Loucy (cell line): ENCODE measurements around the gene FRG2B.
"Not testable (repeated sequence)": the region's sequence is repeated elsewhere in the genome, so short reads cannot be mapped to it uniquely, and the experiment has no call there.

Source experiments
- H2AFZ ChIP-seq: fragments of 200-600 bp; sonication (generic); 2 replicates; pipeline ENCODE4 v1.6.0; 2016; ENCODE audit warnings: antibody characterized with exemption, mild to moderate bottlenecking, low read length, moderate library complexity
- H3F3A ChIP-seq: fragments of 200-600 bp; 2 replicates; pipeline ENCODE4 v1.6.0; 2016; ENCODE audit warnings: antibody characterized with exemption, low read depth, mild to moderate bottlenecking
- H3K27me3 ChIP-seq: fragments of 200-600 bp; sonication (generic); 2 replicates; pipeline ENCODE4 v1.6.1; 2014; ENCODE audit warnings: low read length, mild to moderate bottlenecking; ENCODE audit not compliant: insufficient read depth, poor library complexity, severe bottlenecking
- H3K36me3 ChIP-seq: fragments of 200-600 bp; sonication (generic); 2 replicates; pipeline ENCODE4 v1.6.1; 2016; ENCODE audit warnings: low read length; ENCODE audit not compliant: insufficient read depth
- H3K4me1 ChIP-seq: fragments of 200-600 bp; sonication (generic); 2 replicates; pipeline ENCODE4 v1.5.1; 2014; ENCODE audit warnings: low read length, mild to moderate bottlenecking; ENCODE audit not compliant: insufficient read depth, poor library complexity, severe bottlenecking
- H3K4me2 ChIP-seq: fragments of 200-600 bp; sonication (generic); 2 replicates; pipeline ENCODE4 v1.6.0; 2014; ENCODE audit warnings: antibody characterized with exemption, low read length, low read depth, mild to moderate bottlenecking; ENCODE audit not compliant: poor library complexity, severe bottlenecking
- H3K4me3 ChIP-seq: fragments of 200-600 bp; sonication (generic); 2 replicates; pipeline ENCODE4 v1.5.1; 2014; ENCODE audit warnings: low read length, mild to moderate bottlenecking, mixed read lengths; ENCODE audit not compliant: poor library complexity, severe bottlenecking
- H3K79me2 ChIP-seq: fragments of 200-600 bp; sonication (generic); 2 replicates; pipeline ENCODE4 v1.6.1; 2014; ENCODE audit warnings: low read length; ENCODE audit not compliant: insufficient read depth
- H3K9ac ChIP-seq: fragments of 200-600 bp; sonication (generic); 2 replicates; pipeline ENCODE4 v1.6.0; 2014; ENCODE audit warnings: mild to moderate bottlenecking, low read depth, low read length, moderate library complexity; ENCODE audit not compliant: poor library complexity, severe bottlenecking
- H3K9me2 ChIP-seq: fragments of 200-600 bp; sonication (generic); replicated peaks from 2 replicates; pipeline ENCODE4 v1.6.1; 2016; ENCODE audit warnings: low read depth, low read length, mixed read lengths
- H3K9me3 ChIP-seq: fragments of 200-600 bp; sonication (generic); 2 replicates; pipeline ENCODE4 v1.6.1; 2014; ENCODE audit warnings: mild to moderate bottlenecking, antibody characterized with exemption, low read length, low read depth; ENCODE audit not compliant: insufficient read depth
- H4K20me1 ChIP-seq: fragments of 200-600 bp; sonication (generic); 2 replicates; pipeline ENCODE4 v1.6.0; 2014; ENCODE audit warnings: antibody characterized with exemption, low read length, mild to moderate bottlenecking; ENCODE audit not compliant: insufficient read depth, poor library complexity, severe bottlenecking

FRG2B gene

DNA sequence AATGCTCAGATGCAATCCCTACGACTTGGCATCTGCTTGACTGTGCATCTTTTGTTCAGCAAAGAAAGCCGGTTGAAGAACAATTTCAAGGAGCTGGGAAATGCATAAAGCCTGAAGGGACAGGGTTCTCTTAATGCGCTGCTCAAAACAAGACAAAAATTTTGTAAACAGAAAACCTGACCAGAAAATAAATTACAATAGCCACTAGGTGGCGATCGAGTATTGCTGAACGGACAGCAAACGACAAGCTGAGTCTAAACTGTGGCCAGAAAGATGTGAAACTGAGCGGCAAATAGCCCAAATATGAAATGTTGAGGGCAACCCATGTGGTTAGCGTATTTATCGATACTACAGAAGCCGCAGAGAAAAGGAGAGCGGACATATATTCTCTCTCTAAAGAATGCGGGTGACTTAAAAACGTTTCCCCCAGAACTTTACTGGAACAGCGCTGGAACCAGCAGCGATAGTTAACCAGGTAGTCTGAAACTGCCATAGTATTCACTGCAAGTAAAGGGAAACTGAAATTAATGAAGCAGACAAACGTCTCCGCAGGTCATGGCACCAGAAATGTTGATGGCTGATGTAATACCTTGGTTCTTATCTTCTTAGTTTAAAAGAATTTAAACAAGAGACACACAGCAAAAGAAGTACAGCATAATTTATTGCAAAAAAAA lies 20.6 kb upstream of the FRG2B start:
- not testable (repeated sequence) for H3K79me2 ChIP-seq, H3K4me1 ChIP-seq, H4K20me1 ChIP-seq, H3F3A ChIP-seq, H3K9me3 ChIP-seq, H3K36me3 ChIP-seq, H3K9me2 ChIP-seq, H3K9ac ChIP-seq, H3K27me3 ChIP-seq, H2AFZ ChIP-seq, H3K4me2 ChIP-seq, H3K4me3 ChIP-seq

DNA sequence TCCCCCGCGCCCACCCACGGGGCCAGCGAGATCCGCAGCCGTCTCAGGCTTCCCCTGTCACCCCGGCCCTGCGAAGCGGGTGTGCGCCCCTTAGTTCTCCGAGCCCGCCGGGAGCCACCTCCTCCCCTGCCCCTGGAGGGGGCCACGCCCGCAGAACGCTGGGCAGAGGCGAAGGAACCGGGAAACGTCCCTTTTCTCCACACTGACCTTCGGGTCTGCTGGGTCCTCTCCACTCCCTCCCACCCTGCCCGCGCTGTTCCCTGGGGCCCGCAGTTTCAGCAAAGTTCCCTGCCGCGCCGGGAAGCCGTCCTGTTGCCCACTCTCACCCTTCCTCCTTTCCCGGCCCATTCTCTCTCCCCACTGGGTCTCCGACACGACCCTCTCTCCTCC lies 11.2 kb upstream of the FRG2B start:
- H3F3A ChIP-seq, H3K9ac ChIP-seq, H2AFZ ChIP-seq, H3K9me3 ChIP-seq, H3K27me3 ChIP-seq, H3K4me1 ChIP-seq, H4K20me1 ChIP-seq, H3K9me2 ChIP-seq, H3K36me3 ChIP-seq, H3K79me2 ChIP-seq: not testable (repeated sequence)
- H3K4me3 ChIP-seq = peak overlapping the region; percentile 48
- peak overlapping the region; percentile 44 for H3K4me2 ChIP-seq

DNA sequence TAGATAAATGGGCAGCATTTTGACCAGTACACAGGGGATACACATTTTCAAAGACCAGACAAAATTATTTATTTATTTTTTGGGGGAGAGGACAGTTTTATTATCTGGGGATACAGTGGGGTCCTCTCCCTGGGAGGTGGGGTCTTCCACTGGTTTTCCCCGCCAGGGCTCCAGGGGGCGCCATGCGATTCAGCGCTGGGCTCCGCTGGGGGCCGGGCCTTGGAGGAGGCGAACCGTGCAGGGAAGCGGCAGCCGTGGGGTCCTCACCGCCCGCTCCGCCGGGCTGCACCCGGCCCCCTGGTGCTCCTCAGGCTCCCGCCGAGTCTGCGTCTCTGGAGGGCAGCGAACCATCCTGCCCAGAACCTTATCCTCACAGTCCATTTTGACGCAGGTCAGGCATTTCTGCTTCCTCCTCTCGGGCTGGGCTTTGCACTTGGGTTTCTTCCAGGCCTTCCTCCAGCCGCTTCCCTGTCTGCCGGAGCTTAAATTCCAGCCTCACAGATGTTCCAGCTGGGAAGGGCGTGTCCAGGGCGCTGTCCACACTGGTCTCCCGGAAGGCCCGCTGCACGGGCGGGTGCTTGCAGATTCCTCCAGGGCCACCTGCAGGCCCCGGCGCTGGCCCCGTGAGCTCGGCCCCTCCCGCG lies 10.7 kb upstream of the FRG2B start:
- H3K9me3 ChIP-seq, H3K4me1 ChIP-seq, H4K20me1 ChIP-seq, H3K27me3 ChIP-seq, H3K79me2 ChIP-seq, H3K9ac ChIP-seq, H3K4me2 ChIP-seq, H3K36me3 ChIP-seq, H2AFZ ChIP-seq, H3K9me2 ChIP-seq, H3F3A ChIP-seq: not testable (repeated sequence)
- H3K4me3 ChIP-seq = peak overlapping the region; percentile 48

- H3K9me2 ChIP-seq, H2AFZ ChIP-seq, H3K9me3 ChIP-seq, H3K27me3 ChIP-seq, H3F3A ChIP-seq, H4K20me1 ChIP-seq, H3K36me3 ChIP-seq, H3K79me2 ChIP-seq, H3K4me2 ChIP-seq, H3K4me3 ChIP-seq, H3K4me1 ChIP-seq, H3K9ac ChIP-seq: not testable (repeated sequence)
These were observed 4.2 kb upstream of the FRG2B start for GRCh38 chr10:133630723-133631249.

- H3K9me2 ChIP-seq, H3K4me1 ChIP-seq, H2AFZ ChIP-seq, H3K4me3 ChIP-seq, H3F3A ChIP-seq, H3K4me2 ChIP-seq, H3K79me2 ChIP-seq, H4K20me1 ChIP-seq, H3K36me3 ChIP-seq, H3K27me3 ChIP-seq, H3K9ac ChIP-seq: not testable (repeated sequence)
- H3K9me3 ChIP-seq = peaks cover 31% of the 10 kb centered on the region; the same call in 1 of the 2 replicates
These were observed 4.1 kb downstream of the FRG2B start for GRCh38 chr10:133622544-133622943.
